Measurements from ENCODE around the gene ATP5F1C. TPM values are rescaled to one million over a fixed set of nuclear protein-coding genes. Genes with fewer than 3 reads are reported as not detected.

The ATP5F1C gene
- total RNA-seq, 1 experiment from 2014 or later, result 284 TPM

DNA sequence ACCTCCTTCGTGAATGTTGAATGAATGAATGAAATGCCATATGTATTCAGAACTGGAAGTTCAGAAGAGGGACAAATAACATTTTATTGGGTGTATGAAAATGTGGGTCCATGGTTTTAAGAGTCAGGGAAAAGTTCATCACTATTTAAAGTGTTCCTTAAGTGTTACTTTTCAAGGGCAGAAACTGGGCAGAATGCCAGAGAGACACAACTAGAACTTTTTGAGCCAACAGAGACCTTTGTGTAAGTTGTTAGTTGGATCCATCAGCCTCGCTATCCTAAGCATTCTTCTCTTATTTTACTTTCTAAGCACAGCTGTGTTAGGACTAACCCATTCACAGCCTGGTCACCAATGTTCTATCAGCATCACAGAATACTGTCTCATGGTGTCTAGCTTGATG lies 16.8 kb downstream of the ATP5F1C start:
- no peak overlapping the region for H3K27ac ChIP-seq
- no peaks in the 10 kb centered on the region for H3K79me2 ChIP-seq (ENCODE audit: low read depth)
- intact Hi-C loops (cut with micrococcal nuclease; ENCODE audit: unreplicated experiment), result no loop called here
- H2AFZ ChIP-seq, result no peak overlapping the region
- peaks cover 4% of the 10 kb centered on the region; the same call in 1 of the 2 replicates for H4K20me1 ChIP-seq (ENCODE audit: insufficient read depth)
- no peaks in the 10 kb centered on the region for H3K4me1 ChIP-seq (replicated peaks; ENCODE audit: insufficient read depth)
- no peak overlapping the region for H3K4me2 ChIP-seq
- H3K36me3 ChIP-seq (ENCODE audit: low read depth), result peaks cover 16% of the 10 kb centered on the region
- H3K27me3 ChIP-seq (ENCODE audit: insufficient read depth, low read depth), result no peaks in the 10 kb centered on the region
- H3F3A ChIP-seq (ENCODE audit: insufficient read depth, low read depth), result no peaks in the 10 kb centered on the region
- TF ChIP-seq EZH2 (IDR thresholded peaks at IDR 0.05; ENCODE audit: low read depth), result no peak
- TF ChIP-seq, protein P1, sequence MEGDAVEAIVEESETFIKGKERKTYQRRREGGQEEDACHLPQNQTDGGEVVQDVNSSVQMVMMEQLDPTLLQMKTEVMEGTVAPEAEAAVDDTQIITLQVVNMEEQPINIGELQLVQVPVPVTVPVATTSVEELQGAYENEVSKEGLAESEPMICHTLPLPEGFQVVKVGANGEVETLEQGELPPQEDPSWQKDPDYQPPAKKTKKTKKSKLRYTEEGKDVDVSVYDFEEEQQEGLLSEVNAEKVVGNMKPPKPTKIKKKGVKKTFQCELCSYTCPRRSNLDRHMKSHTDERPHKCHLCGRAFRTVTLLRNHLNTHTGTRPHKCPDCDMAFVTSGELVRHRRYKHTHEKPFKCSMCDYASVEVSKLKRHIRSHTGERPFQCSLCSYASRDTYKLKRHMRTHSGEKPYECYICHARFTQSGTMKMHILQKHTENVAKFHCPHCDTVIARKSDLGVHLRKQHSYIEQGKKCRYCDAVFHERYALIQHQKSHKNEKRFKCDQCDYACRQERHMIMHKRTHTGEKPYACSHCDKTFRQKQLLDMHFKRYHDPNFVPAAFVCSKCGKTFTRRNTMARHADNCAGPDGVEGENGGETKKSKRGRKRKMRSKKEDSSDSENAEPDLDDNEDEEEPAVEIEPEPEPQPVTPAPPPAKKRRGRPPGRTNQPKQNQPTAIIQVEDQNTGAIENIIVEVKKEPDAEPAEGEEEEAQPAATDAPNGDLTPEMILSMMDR (conservative IDR thresholded peaks at IDR 0.05), result no peak
- no peak overlapping the region for H3K4me3 ChIP-seq
- BruUV-seq (replicated peaks), result no TSS peak
- no peak for DNase-seq
- ChIA-PET CTCF (no interaction called here), POLR2A (ENCODE audit: unreplicated experiment) (no interaction called here)
- no peaks in the 10 kb centered on the region for H3K9me3 ChIP-seq (ENCODE audit: insufficient read depth, low read depth)
- H3K9me2 ChIP-seq (ENCODE audit: insufficient read depth), result no peaks in the 10 kb centered on the region

DNA sequence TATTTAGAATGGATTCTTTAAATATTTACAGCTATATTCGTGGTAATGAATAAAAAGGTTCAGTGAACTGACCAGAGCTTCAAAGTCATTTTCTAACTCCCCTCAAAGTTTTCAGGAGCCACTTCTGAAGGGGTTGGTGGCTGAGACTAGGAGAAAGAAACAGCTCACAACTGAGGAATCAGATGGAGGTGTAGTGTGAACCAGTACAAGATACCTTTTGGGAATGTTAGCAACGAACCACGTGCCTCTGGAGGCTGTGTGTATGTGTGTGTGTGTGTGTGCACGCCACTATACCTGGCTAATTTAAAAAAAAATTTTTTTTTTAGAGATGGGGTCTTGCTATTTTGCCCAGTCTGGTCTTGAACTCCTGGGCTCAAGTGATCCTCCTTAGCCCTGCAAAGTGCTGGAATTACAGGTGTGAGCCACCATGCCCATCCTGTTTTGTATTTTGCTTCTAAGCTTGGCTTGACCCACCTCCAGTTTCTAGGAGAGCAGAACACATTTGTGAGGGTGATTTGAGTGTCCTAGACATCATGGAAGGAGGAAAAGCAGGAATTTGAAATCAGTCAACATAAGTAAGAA lies 20.8 kb downstream of the ATP5F1C start:
- ChIA-PET POLR2A (ENCODE audit: unreplicated experiment) (interaction anchor here (0.7 to 0.9 kb wide), 3 partner anchors 21 to 560 kb away, joined by 3 to 5 read pairs (median 4); partner anchors contain the start of genes ATP5F1C and KIN), CTCF (no interaction called here)
- no peaks in the 10 kb centered on the region for H3K36me3 ChIP-seq (ENCODE audit: low read depth)
- no TSS peak for BruUV-seq (replicated peaks)
- no peaks in the 10 kb centered on the region for H4K20me1 ChIP-seq (ENCODE audit: insufficient read depth)
- no peaks in the 10 kb centered on the region for H3K9me2 ChIP-seq (ENCODE audit: insufficient read depth)
- DNase-seq, result no peak
- H3K4me3 ChIP-seq, result no peak overlapping the region
- no peak overlapping the region for H2AFZ ChIP-seq
- H3F3A ChIP-seq (ENCODE audit: insufficient read depth, low read depth), result no peaks in the 10 kb centered on the region
- H3K27ac ChIP-seq, result no peak overlapping the region
- no peak for TF ChIP-seq EZH2 (IDR thresholded peaks at IDR 0.05; ENCODE audit: low read depth)
- TF ChIP-seq, protein P1 (conservative IDR thresholded peaks at IDR 0.05), result no peak
- no peaks in the 10 kb centered on the region for H3K9me3 ChIP-seq (ENCODE audit: insufficient read depth, low read depth)
- no peaks in the 10 kb centered on the region for H3K79me2 ChIP-seq (ENCODE audit: low read depth)
- H3K4me2 ChIP-seq, result no peak overlapping the region
- no peaks in the 10 kb centered on the region for H3K4me1 ChIP-seq (replicated peaks; ENCODE audit: insufficient read depth)
- H3K27me3 ChIP-seq (ENCODE audit: insufficient read depth, low read depth), result no peaks in the 10 kb centered on the region
- intact Hi-C loops (cut with micrococcal nuclease; ENCODE audit: unreplicated experiment), result no loop called here

DNA sequence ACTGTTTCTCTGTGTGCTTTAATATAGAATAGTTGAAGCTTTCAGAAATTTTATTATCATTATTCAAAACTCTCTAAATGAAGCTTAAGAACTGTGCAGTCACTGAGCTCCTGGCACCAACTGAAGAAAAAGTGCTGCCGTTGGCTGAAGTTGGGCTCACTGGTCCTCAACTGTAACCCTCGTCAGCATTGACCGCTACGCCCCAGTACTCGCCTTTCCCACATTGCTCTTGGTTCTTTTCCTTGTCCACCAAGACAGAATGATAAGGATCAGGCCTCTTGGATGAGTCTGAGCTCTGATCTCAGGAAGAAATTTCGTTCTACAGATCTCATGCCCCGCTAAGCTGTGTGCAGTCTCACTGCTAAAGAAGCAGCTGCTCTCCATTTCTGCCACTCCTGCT lies 22.5 kb downstream of the ATP5F1C start:
- intact Hi-C loops (cut with micrococcal nuclease; ENCODE audit: unreplicated experiment), result no loop called here
- no peak overlapping the region for H2AFZ ChIP-seq
- no peaks in the 10 kb centered on the region for H3K9me3 ChIP-seq (ENCODE audit: insufficient read depth, low read depth)
- POLR2A ChIA-PET (ENCODE audit: unreplicated experiment), result no interaction called here
- BruUV-seq (replicated peaks), result TSS peak; percentile 21
- H4K20me1 ChIP-seq (ENCODE audit: insufficient read depth), result no peaks in the 10 kb centered on the region
- no peak for DNase-seq
- H3K27ac ChIP-seq, result no peak overlapping the region
- no peaks in the 10 kb centered on the region for H3K36me3 ChIP-seq (ENCODE audit: low read depth)
- no peaks in the 10 kb centered on the region for H3K79me2 ChIP-seq (ENCODE audit: low read depth)
- no peaks in the 10 kb centered on the region for H3K4me1 ChIP-seq (replicated peaks; ENCODE audit: insufficient read depth)
- no peaks in the 10 kb centered on the region for H3K9me2 ChIP-seq (ENCODE audit: insufficient read depth)
- no peaks in the 10 kb centered on the region for H3K27me3 ChIP-seq (ENCODE audit: insufficient read depth, low read depth)
- H3K4me3 ChIP-seq, result no peak overlapping the region
- TF ChIP-seq EZH2 (IDR thresholded peaks at IDR 0.05; ENCODE audit: low read depth), result no peak
- TF ChIP-seq, protein P1 (conservative IDR thresholded peaks at IDR 0.05), result no peak
- CTCF ChIA-PET, result no interaction called here
- no peaks in the 10 kb centered on the region for H3F3A ChIP-seq (ENCODE audit: insufficient read depth, low read depth)
- H3K4me2 ChIP-seq, result no peak overlapping the region
